Naive thymus-derived CD4-positive, alpha-beta T cell (primary cell): ENCODE data around the gene MAGEA10. TPM values are rescaled to one million over a fixed set of nuclear protein-coding genes. Genes with fewer than 3 reads are reported as not detected.

Experiments
- ATAC-seq: fragments of 150-1000 bp; cut with Tn5 transposase; 2 replicates; pipeline ENCODE4 v1.10.0; 2021; ENCODE audit warnings: mild to moderate bottlenecking, moderate library complexity
- CTCF ChIA-PET: fragments of 350-600 bp; sonication (Branson Sonifier 250); formaldehyde crosslinking; loops from one replicate; lab custom pipeline; 2021; ENCODE audit warnings: antibody characterized with exemption; lab: Charles Lee
- POLR2A ChIA-PET: fragments of 350-600 bp; sonication (Branson Sonifier 250); formaldehyde crosslinking; loops from one replicate; lab custom pipeline; 2021; ENCODE audit warnings: antibody characterized with exemption, inconsistent platforms; lab: Charles Lee
- DNase-seq, 9 donors: peaks; one replicate each; pipeline versions ENCODE4 v3.0.0 to v3.0.0-alpha.2; 2020 to 2022; ENCODE audit warnings: mixed read lengths in 1 of 9
- H3K27ac ChIP-seq: one replicate; pipeline ENCODE4 v1.7.0; 2013; ENCODE audit warnings: mild to moderate bottlenecking, low read depth, low read length, moderate library complexity
- H3K27me3 ChIP-seq, 2 donors: one replicate each; pipeline ENCODE4 v1.7.0; 2013; ENCODE audit warnings: low read length in 2 of 2, mild to moderate bottlenecking in 2 of 2, moderate library complexity in 2 of 2; ENCODE audit not compliant: control insufficient read depth in 2 of 2, insufficient read depth in 2 of 2
- H3K36me3 ChIP-seq, 3 experiments: 1 replicate in 2 of 3; 2 replicates in 1 of 3; pipeline ENCODE4 v1.7.0; 2013; ENCODE audit warnings: low read length in 3 of 3, mild to moderate bottlenecking in 3 of 3, moderate library complexity in 1 of 3; ENCODE audit not compliant: insufficient read depth in 3 of 3, control insufficient read depth in 2 of 3
- H3K4me1 ChIP-seq, 2 donors: one replicate each; pipeline ENCODE4 v1.7.0; 2013; ENCODE audit warnings: low read length in 2 of 2, mild to moderate bottlenecking in 2 of 2, moderate library complexity in 1 of 2; ENCODE audit not compliant: control insufficient read depth in 2 of 2, insufficient read depth in 2 of 2
- H3K4me3 ChIP-seq: 2 replicates; pipeline ENCODE4 v1.7.0; 2013; ENCODE audit warnings: mild to moderate bottlenecking, low read length
- H3K9me3 ChIP-seq, 3 experiments: 1 replicate in 2 of 3; 2 replicates in 1 of 3; pipeline ENCODE4 v1.7.0; 2013; ENCODE audit warnings: low read length in 3 of 3; ENCODE audit not compliant: control insufficient read depth in 2 of 3
- H3K27ac Mint-ChIP-seq, 9 donors: one replicate each; pipeline ENCODE4 v1.8.0; 2020 to 2022; ENCODE audit warnings: mixed read lengths in 9 of 9, mild to moderate bottlenecking in 8 of 9, moderate library complexity in 5 of 9, inconsistent platforms in 2 of 9
- H3K27me3 Mint-ChIP-seq, 5 donors: one replicate each; pipeline ENCODE4 v1.8.0; 2021 to 2022; ENCODE audit warnings: mixed read lengths in 5 of 5, mild to moderate bottlenecking in 1 of 5
- H3K36me3 Mint-ChIP-seq, 5 donors: one replicate each; pipeline ENCODE4 v1.8.0; 2020 to 2022; ENCODE audit warnings: mixed read lengths in 5 of 5, mild to moderate bottlenecking in 3 of 5, inconsistent platforms in 1 of 5
- H3K4me1 Mint-ChIP-seq, 7 donors: one replicate each; pipeline ENCODE4 v1.8.0; 2020 to 2022; ENCODE audit warnings: mixed read lengths in 7 of 7, mild to moderate bottlenecking in 3 of 7, inconsistent platforms in 1 of 7
- H3K4me3 Mint-ChIP-seq, 10 donors: one replicate each; pipeline ENCODE4 v1.8.0; 2020 to 2022; ENCODE audit warnings: mild to moderate bottlenecking in 10 of 10, mixed read lengths in 10 of 10, moderate library complexity in 6 of 10, inconsistent platforms in 2 of 10
- H3K9me3 Mint-ChIP-seq, 11 donors: one replicate each; pipeline ENCODE4 v1.8.0; 2020 to 2022; ENCODE audit warnings: mixed read lengths in 11 of 11, mild to moderate bottlenecking in 4 of 11, inconsistent platforms in 1 of 11, moderate library complexity in 1 of 11
- intact Hi-C, 2 donors: fragments of 100-400 bp; cut with micrococcal nuclease; formaldehyde crosslinking; loops; one replicate each; pipeline ENCODE4 v1.15.1; 2023
- polyA plus RNA-seq, 2 donors: library from polyadenylated mRNA; unstranded; fragments of 300-500 nt; fragmentation: Illumina TruSeq; gene quantifications; one replicate each; pipeline ENCODE4 v1.2.3, GENCODE V29; 2021
- total RNA-seq, 6 experiments: library from RNA in 5 of 6; stranded (reverse) in 5 of 6; gene quantifications; 1 replicate in 5 of 6; 2 replicates in 1 of 6; pipeline ENCODE4 v1.2.3 and lab custom pipeline; 2021 to 2026

MAGEA10 gene
- total and polyA plus RNA-seq, 7 experiments from 2014 or later, result not detected

DNA sequence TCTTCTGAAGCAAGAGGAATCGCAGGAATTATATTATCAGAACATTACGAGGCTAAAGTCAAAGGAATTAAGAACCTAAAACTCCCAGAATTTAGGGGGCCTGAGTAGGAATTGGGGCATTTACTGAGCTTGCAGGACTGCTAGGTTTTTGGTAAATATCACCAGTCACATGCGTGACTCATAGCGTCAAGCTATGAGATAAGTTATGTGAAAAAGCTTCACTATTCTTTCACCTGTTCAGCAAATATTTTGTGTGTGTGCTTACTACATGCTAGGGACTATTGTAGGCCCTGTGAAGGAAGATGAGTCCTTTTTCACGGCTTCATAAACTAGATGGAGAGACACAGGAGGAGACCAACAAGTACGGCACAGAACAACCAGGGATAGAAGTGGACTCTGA lies 52.2 kb downstream of the MAGEA10 start:
- POLR2A ChIA-PET, result no interaction called here
- peaks cover 0 to 2% (median 0%) of the 10 kb centered on the region in 11 donors for H3K9me3 Mint-ChIP-seq
- no peak overlapping the region for H3K27ac Mint-ChIP-seq
- no peak overlapping the region for H3K4me3 Mint-ChIP-seq
- Histone ChIP-seq H3K36me3 (no peaks in the 10 kb centered on the region), H3K9me3 (no peaks in the 10 kb centered on the region), H3K4me1 (no peaks in the 10 kb centered on the region), H3K27me3 (no peaks in the 10 kb centered on the region), H3K4me3 (no peak overlapping the region), H3K27ac (no peak overlapping the region)
- DNase-seq (no peak), ATAC-seq (no peak)
- CTCF ChIA-PET, result no interaction called here
- H3K4me1 Mint-ChIP-seq, result no peaks in the 10 kb centered on the region
- H3K27me3 Mint-ChIP-seq, result no peaks in the 10 kb centered on the region
- no peaks in the 10 kb centered on the region for H3K36me3 Mint-ChIP-seq
- intact Hi-C loops, result no loop called here

Other genes with a start within 250 kb of the MAGEA10 start
- not detected for gene MAGEA4, start 225.7 kb downstream of the MAGEA10 start, total RNA-seq
- not detected for gene MAGEA4, start 225.7 kb downstream of the MAGEA10 start, polyA plus RNA-seq
- gene GABRE, start 163.9 kb downstream of the MAGEA10 start, total RNA-seq, result not detected
- gene GABRE, start 163.9 kb downstream of the MAGEA10 start, polyA plus RNA-seq, result not detected